CD4-positive, alpha-beta T cell treated with Interleukin-12 subunit alpha and Interleukin-12 subunit beta, for 1 hour (primary cell): Measurements from ENCODE around the gene SLMAP.

ENCODE experiments used
- DNase-seq: peaks from one replicate; pipeline ENCODE4 v3.0.0-alpha.2; 2020

Gene SLMAP

GRCh38 chr3:57896691-57897090, 140.6 kb downstream of the SLMAP start:
- DNase-seq = no peak

- no peak for DNase-seq
Observed at GRCh38 chr3:57900786-57901185, 144.7 kb downstream of the SLMAP start.

- DNase-seq = no peak
Observed at GRCh38 chr3:57903124-57903890, 147.2 kb downstream of the SLMAP start.

- peak; percentile 22 for DNase-seq
Observed at GRCh38 chr3:57910990-57911389, 154.9 kb downstream of the SLMAP start.

GRCh38 chr3:57911593-57911992, 155.5 kb downstream of the SLMAP start:
- DNase-seq = no peak

GRCh38 chr3:57917601-57918000, 161.5 kb downstream of the SLMAP start:
- DNase-seq = no peak

- no peak for DNase-seq
Observed at GRCh38 chr3:57918123-57918837, 162.2 kb downstream of the SLMAP start.

- no peak for DNase-seq
Observed at GRCh38 chr3:57919987-57920386, 163.9 kb downstream of the SLMAP start.

- DNase-seq = no peak
Observed at GRCh38 chr3:57923101-57923500, 167.0 kb downstream of the SLMAP start.

GRCh38 chr3:57923752-57924151, 167.6 kb downstream of the SLMAP start:
- no peak for DNase-seq

GRCh38 chr3:57927166-57927565, 171.1 kb downstream of the SLMAP start:
- no peak for DNase-seq

- no peak for DNase-seq
Observed at GRCh38 chr3:57927916-57928315, 171.8 kb downstream of the SLMAP start.

- DNase-seq = no peak
Observed at GRCh38 chr3:57928511-57928910, 172.4 kb downstream of the SLMAP start.

GRCh38 chr3:57929988-57930387, 173.9 kb downstream of the SLMAP start:
- DNase-seq = no peak

GRCh38 chr3:57933602-57934001, 177.5 kb downstream of the SLMAP start:
- DNase-seq = no peak

GRCh38 chr3:57934373-57934772, 178.3 kb downstream of the SLMAP start:
- no peak for DNase-seq

- no peak for DNase-seq
Observed at GRCh38 chr3:57935539-57935938, 179.4 kb downstream of the SLMAP start.

- DNase-seq = no peak
Observed at GRCh38 chr3:57937092-57937491, 181.0 kb downstream of the SLMAP start.

- no peak for DNase-seq
Observed at GRCh38 chr3:57939775-57940174, 183.7 kb downstream of the SLMAP start.

- DNase-seq = no peak
Observed at GRCh38 chr3:57942388-57942787, 186.3 kb downstream of the SLMAP start.

- DNase-seq = no peak
Observed at GRCh38 chr3:57942872-57943283, 186.8 kb downstream of the SLMAP start.

- DNase-seq = no peak
Observed at GRCh38 chr3:57943525-57944495, 187.7 kb downstream of the SLMAP start.

- no peak for DNase-seq
Observed at GRCh38 chr3:57946970-57947381, 190.9 kb downstream of the SLMAP start.
